IPS-20b (cell line): ENCODE data around the gene PXDN.
A peak's percentile ranks its signal among the peaks of the same experiment; 100 is the strongest.

Experiments used
- H3K27ac ChIP-seq: one replicate; pipeline ENCODE4 v1.5.1; 2013; ENCODE audit warnings: low read length
- H3K27me3 ChIP-seq: 2 replicates; pipeline ENCODE4 v1.6.1; 2013; ENCODE audit warnings: mild to moderate bottlenecking, low read length, inconsistent platforms; ENCODE audit not compliant: insufficient read depth
- H3K36me3 ChIP-seq: 2 replicates; pipeline ENCODE4 v1.6.1; 2013; ENCODE audit warnings: low read depth, mild to moderate bottlenecking, inconsistent platforms, low read length, moderate library complexity; ENCODE audit not compliant: insufficient read depth
- H3K4me1 ChIP-seq: 2 replicates; pipeline ENCODE4 v1.6.1; 2013; ENCODE audit warnings: mild to moderate bottlenecking, control low read depth, inconsistent platforms, low read length, moderate library complexity; ENCODE audit not compliant: insufficient read depth
- H3K4me3 ChIP-seq: 2 replicates; pipeline ENCODE4 v1.5.1; 2013; ENCODE audit warnings: mild to moderate bottlenecking, low read length, inconsistent platforms
- H3K9ac ChIP-seq: 2 replicates; pipeline ENCODE4 v1.6.1; 2013; ENCODE audit warnings: low read depth, mild to moderate bottlenecking, inconsistent platforms, low read length, moderate library complexity
- H3K9me3 ChIP-seq: 2 replicates; pipeline ENCODE4 v1.6.1; 2013; ENCODE audit warnings: mild to moderate bottlenecking, low read depth, low read length, inconsistent platforms; ENCODE audit not compliant: insufficient read depth

Gene PXDN

DNA sequence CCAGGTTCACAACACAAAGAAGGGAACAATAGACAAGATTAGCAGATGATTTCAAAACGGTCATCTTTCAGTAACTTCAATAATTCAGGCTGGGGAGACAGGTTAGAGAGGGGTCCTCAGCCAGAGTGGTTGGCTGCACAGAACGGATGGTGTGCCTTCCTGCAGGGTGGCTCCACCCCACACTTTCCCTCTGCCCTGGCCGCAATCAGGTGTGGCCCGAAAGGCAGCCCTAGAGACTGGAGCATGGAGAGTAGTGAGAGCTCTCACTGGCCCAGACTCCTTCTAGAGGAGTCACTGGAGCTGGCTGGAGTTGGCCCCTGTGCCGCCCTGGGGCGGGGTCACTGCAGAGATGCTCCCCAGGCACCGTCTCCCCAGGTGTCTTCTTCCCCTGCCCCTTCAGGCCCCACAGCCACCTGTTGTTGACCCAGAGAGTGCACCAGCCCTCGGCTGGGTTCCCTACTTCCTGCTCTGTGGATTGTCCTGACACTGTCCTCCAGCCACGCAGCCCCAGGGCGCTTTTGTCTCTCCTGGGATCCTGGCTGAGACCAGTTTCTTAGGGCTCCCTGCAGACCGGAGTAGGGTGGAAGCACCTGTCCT lies 126.8 kb downstream of the PXDN start:
- H3K4me1 ChIP-seq = peaks cover 21% of the 10 kb centered on the region; the same call in 1 of the 2 replicates
- no peaks in the 10 kb centered on the region for H3K9me3 ChIP-seq
- no peak overlapping the region for H3K4me3 ChIP-seq
- H3K27ac ChIP-seq = no peak overlapping the region
- no peak overlapping the region for H3K9ac ChIP-seq
- H3K27me3 ChIP-seq = no peaks in the 10 kb centered on the region
- H3K36me3 ChIP-seq = peaks cover 8% of the 10 kb centered on the region; the same call in 1 of the 2 replicates

- Histone ChIP-seq H3K27ac (no peak overlapping the region), H3K4me3 (no peak overlapping the region), H3K9me3 (no peaks in the 10 kb centered on the region), H3K36me3 (no peaks in the 10 kb centered on the region; the same call in 1 of the 2 replicates), H3K4me1 (peaks cover 21% of the 10 kb centered on the region; the same call in 1 of the 2 replicates), H3K27me3 (no peaks in the 10 kb centered on the region), H3K9ac (no peak overlapping the region)
Observed at GRCh38 chr2:1614564-1614963, 129.8 kb downstream of the PXDN start.

GRCh38 chr2:1613731-1614354 lies 130.5 kb downstream of the PXDN start:
- Histone ChIP-seq H3K27me3 (no peaks in the 10 kb centered on the region), H3K9ac (no peak overlapping the region; the same call in 1 of the 2 replicates), H3K36me3 (no peaks in the 10 kb centered on the region; the same call in 1 of the 2 replicates), H3K4me3 (no peak overlapping the region), H3K4me1 (peaks cover 21% of the 10 kb centered on the region; the same call in 1 of the 2 replicates), H3K27ac (peak overlapping the region; percentile 32), H3K9me3 (no peaks in the 10 kb centered on the region)

- H3K4me1 ChIP-seq = peaks cover 17% of the 10 kb centered on the region; the same call in 1 of the 2 replicates
- no peak overlapping the region for H3K4me3 ChIP-seq
- H3K9me3 ChIP-seq = no peaks in the 10 kb centered on the region
- H3K36me3 ChIP-seq = no peaks in the 10 kb centered on the region; the same call in 1 of the 2 replicates
- H3K27ac ChIP-seq = no peak overlapping the region
- H3K9ac ChIP-seq = no peak overlapping the region
- H3K27me3 ChIP-seq = no peaks in the 10 kb centered on the region
Observed at GRCh38 chr2:1613078-1613445, 131.3 kb downstream of the PXDN start.

DNA sequence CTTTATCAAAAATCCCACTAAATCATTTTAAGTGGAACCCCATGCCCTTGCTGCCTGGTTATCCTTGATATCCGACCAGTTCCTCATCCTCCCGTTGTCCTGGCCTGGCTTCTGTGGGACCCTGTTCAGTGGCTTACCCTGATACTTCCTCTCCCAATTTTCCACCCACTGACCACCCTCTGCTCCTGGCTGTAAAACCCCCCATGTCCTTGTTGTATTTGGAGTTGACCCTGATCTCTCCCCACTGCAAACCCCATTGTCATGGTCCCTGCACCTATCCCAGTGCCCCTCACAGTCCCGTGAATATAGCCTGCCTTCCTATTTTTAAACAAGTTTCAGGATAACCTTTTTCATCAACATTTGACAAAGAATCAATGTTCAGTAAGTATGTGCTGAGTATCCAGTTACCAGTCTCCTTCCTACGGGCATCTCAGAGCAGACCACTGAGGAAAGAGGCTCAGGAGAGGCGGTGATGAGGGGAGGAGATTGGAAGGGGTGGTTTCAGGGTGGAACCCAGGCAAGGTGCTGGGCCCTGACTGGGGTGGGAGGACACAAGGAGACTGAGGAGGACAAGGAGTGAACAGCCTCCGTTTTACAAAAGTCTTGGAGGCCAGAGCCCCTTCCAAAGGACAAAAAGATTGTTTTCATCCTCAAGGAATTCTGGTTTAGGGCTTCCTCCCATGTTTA lies 131.8 kb downstream of the PXDN start:
- no peak overlapping the region for H3K9ac ChIP-seq
- no peaks in the 10 kb centered on the region for H3K9me3 ChIP-seq
- no peak overlapping the region for H3K4me3 ChIP-seq
- H3K27me3 ChIP-seq = no peaks in the 10 kb centered on the region
- peaks cover 16% of the 10 kb centered on the region; the same call in 1 of the 2 replicates for H3K4me1 ChIP-seq
- no peaks in the 10 kb centered on the region; the same call in 1 of the 2 replicates for H3K36me3 ChIP-seq
- no peak overlapping the region for H3K27ac ChIP-seq

DNA sequence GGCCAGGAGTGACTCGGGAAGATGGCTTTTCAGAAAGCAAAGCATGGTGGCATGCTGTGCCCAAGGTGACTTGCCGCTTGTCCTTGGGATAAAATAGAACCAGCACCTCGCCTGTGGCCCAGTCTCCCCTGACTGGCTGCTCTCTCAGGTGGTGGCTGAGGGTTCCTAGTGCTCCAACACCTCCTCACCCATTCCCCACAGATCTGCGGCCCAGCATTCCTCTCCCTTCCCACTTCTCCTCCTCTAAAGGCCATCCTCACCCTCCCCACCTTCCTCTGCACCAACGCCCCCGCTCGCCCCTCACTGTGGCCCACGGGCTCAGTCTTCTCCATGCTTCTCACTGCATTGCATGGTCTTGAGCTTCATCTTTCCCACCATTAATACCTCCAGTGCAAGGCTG lies 132.4 kb downstream of the PXDN start:
- no peaks in the 10 kb centered on the region; the same call in 1 of the 2 replicates for H3K36me3 ChIP-seq
- H3K27me3 ChIP-seq = no peaks in the 10 kb centered on the region
- H3K4me3 ChIP-seq = no peak overlapping the region
- no peak overlapping the region for H3K9ac ChIP-seq
- H3K9me3 ChIP-seq = no peaks in the 10 kb centered on the region
- H3K4me1 ChIP-seq = peaks cover 16% of the 10 kb centered on the region; the same call in 1 of the 2 replicates
- no peak overlapping the region for H3K27ac ChIP-seq

GRCh38 chr2:1610096-1610485 lies 134.2 kb downstream of the PXDN start:
- no peaks in the 10 kb centered on the region for H3K27me3 ChIP-seq
- no peaks in the 10 kb centered on the region for H3K9me3 ChIP-seq
- H3K4me3 ChIP-seq = no peak overlapping the region
- peaks cover 19% of the 10 kb centered on the region for H3K4me1 ChIP-seq
- H3K36me3 ChIP-seq = no peaks in the 10 kb centered on the region; the same call in 1 of the 2 replicates
- H3K27ac ChIP-seq = no peak overlapping the region
- no peak overlapping the region for H3K9ac ChIP-seq

GRCh38 chr2:1609485-1610095 lies 134.7 kb downstream of the PXDN start:
- no peaks in the 10 kb centered on the region for H3K9me3 ChIP-seq
- no peak overlapping the region for H3K4me3 ChIP-seq
- H3K27me3 ChIP-seq = no peaks in the 10 kb centered on the region
- H3K4me1 ChIP-seq = peaks cover 17% of the 10 kb centered on the region
- H3K27ac ChIP-seq = no peak overlapping the region
- H3K9ac ChIP-seq = no peak overlapping the region
- no peaks in the 10 kb centered on the region; the same call in 1 of the 2 replicates for H3K36me3 ChIP-seq

GRCh38 chr2:1609040-1609439 lies 135.3 kb downstream of the PXDN start:
- no peaks in the 10 kb centered on the region for H3K27me3 ChIP-seq
- no peak overlapping the region for H3K9ac ChIP-seq
- H3K27ac ChIP-seq = no peak overlapping the region
- no peaks in the 10 kb centered on the region for H3K9me3 ChIP-seq
- no peak overlapping the region for H3K4me3 ChIP-seq
- H3K4me1 ChIP-seq = peaks cover 14% of the 10 kb centered on the region
- H3K36me3 ChIP-seq = no peaks in the 10 kb centered on the region; the same call in 1 of the 2 replicates

DNA sequence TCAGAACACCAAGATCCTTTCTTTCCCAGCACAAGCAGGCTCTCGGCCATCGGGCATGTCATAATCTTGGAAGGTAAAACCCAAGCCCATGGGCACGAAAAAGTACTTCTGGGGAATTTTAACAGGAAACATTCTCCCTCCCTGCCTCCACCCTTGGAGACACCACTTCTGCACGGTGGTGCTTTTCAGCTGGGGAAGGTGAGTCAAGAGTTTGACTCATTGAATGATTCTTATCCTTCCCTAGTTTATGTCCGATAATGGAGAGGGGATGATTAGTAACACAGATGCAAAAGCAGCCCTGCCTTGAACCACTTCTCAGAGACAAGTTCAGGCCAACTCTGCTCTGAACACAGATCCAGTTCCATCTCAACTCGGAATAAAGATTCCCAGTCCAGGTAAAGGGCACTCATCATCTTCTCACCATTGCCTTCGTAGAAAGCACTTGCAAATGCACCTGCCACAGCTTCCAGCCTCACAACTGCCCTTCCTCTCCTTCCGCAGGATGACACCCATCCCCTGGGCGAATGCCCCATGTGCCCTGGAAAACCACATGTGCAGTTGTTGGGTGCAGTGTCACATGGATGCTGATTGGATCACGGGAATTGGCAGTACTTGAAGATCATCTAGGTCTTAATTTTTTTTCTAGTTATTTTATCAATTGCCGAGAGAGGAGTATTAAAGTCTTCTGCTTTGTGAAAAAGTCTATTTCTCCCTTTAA lies 136.2 kb downstream of the PXDN start:
- no peak overlapping the region for H3K4me3 ChIP-seq
- no peak overlapping the region for H3K9ac ChIP-seq

More for the DNA sequence above, 136.2 kb downstream of the PXDN start:
- H3K36me3 ChIP-seq = no peaks in the 10 kb centered on the region; the same call in 1 of the 2 replicates
- no peaks in the 10 kb centered on the region for H3K27me3 ChIP-seq
- no peak overlapping the region for H3K27ac ChIP-seq
- peaks cover 8% of the 10 kb centered on the region; the same call in 1 of the 2 replicates for H3K4me1 ChIP-seq
- H3K9me3 ChIP-seq = no peaks in the 10 kb centered on the region
